Hepatocyte (in vitro differentiated cells): ENCODE results near the gene ALX4. TPM values are rescaled to one million over a fixed set of nuclear protein-coding genes. Genes with fewer than 3 reads are reported as not detected.
A peak's percentile ranks its signal among the peaks of the same experiment; 100 is the strongest.

Experiments
- DNase-seq: peaks from one replicate; pipeline ENCODE4 v3.0.0-alpha.2; 2016; ENCODE audit warnings: low spot score
- H2AFZ ChIP-seq: fragments of 200-600 bp; sonication (generic); 2 replicates; pipeline ENCODE4 v1.6.0; 2016; ENCODE audit warnings: antibody characterized with exemption, mild to moderate bottlenecking
- H3K27ac ChIP-seq: fragments of 200-600 bp; sonication (generic); 2 replicates; pipeline ENCODE4 v1.5.1; 2016; ENCODE audit warnings: mild to moderate bottlenecking
- H3K27me3 ChIP-seq: fragments of 200-600 bp; sonication (generic); 2 replicates; pipeline ENCODE4 v1.6.1; 2016
- H3K36me3 ChIP-seq: fragments of 200-600 bp; sonication (generic); replicated peaks from 2 replicates; pipeline ENCODE4 v1.5.1; 2016; ENCODE audit warnings: low read depth; ENCODE audit not compliant: insufficient read depth
- H3K4me1 ChIP-seq: fragments of 200-600 bp; sonication (generic); 2 replicates; pipeline ENCODE4 v1.5.1; 2016; ENCODE audit warnings: mild to moderate bottlenecking, moderate library complexity; ENCODE audit not compliant: insufficient read depth
- H3K4me2 ChIP-seq: fragments of 200-600 bp; sonication (generic); 2 replicates; pipeline ENCODE4 v1.6.0; 2016
- H3K4me3 ChIP-seq: fragments of 200-600 bp; sonication (generic); 2 replicates; pipeline ENCODE4 v1.5.1; 2016; ENCODE audit warnings: mild to moderate bottlenecking
- H3K79me2 ChIP-seq: fragments of 200-600 bp; sonication (generic); 2 replicates; pipeline ENCODE4 v1.6.0; 2017; ENCODE audit warnings: mild to moderate bottlenecking
- H3K9me2 ChIP-seq: fragments of 200-600 bp; sonication (generic); replicated peaks from 2 replicates; pipeline ENCODE4 v1.6.0; 2017; ENCODE audit warnings: mild to moderate bottlenecking; ENCODE audit not compliant: insufficient read depth
- H3K9me3 ChIP-seq: fragments of 200-600 bp; sonication (generic); 2 replicates; pipeline ENCODE4 v1.5.1; 2016; ENCODE audit warnings: low read depth, mild to moderate bottlenecking
- H4K20me1 ChIP-seq: fragments of 200-600 bp; sonication (generic); 2 replicates; pipeline ENCODE4 v1.6.0; 2016; ENCODE audit warnings: mild to moderate bottlenecking; ENCODE audit not compliant: insufficient read depth, poor library complexity, severe bottlenecking
- EZH2 ChIP-seq: fragments of 200-600 bp; sonication (generic); IDR thresholded peaks from 2 replicates; pipeline ENCODE4 v1.6.1; 2016; ENCODE audit warnings: antibody characterized with exemption, mild to moderate bottlenecking, borderline replicate concordance
- EZH2phosphoT487 ChIP-seq: fragments of 200-600 bp; sonication (generic); IDR thresholded peaks from one replicate; pipeline ENCODE4 v1.6.1; 2018; ENCODE audit warnings: antibody characterized with exemption, mild to moderate bottlenecking, low read depth, moderate library complexity; ENCODE audit not compliant: unreplicated experiment, severe bottlenecking
- WGBS: methylation state at CpG from one replicate; pipeline ENCODE4 v1.1.6; 2016; ENCODE audit warnings: low lambda C conversion rate; ENCODE audit errors: missing lambda C conversion rate; 5-methylcytosine and 5-hydroxymethylcytosine counted together
- polyA plus RNA-seq: library from polyadenylated mRNA; unstranded; fragments of >200 nt; fragmentation: Nextera tagmentation; extraction: Ambion mirVana; gene quantifications from 2 replicates; pipeline ENCODE4 v1.2.1, GENCODE V29; 2016
- total RNA-seq: library from RNA; depleted of rRNA; stranded (reverse); fragments of >200 nt; gene quantifications from 2 replicates; pipeline ENCODE4 v1.2.3, GENCODE V29; 2014
- TF ChIP-seq, protein P1 (sequence below): fragments of 200-600 bp; sonication (generic); IDR thresholded peaks from 2 replicates; pipeline ENCODE4 v1.5.1; 2016; ENCODE audit warnings: antibody characterized with exemption, mild to moderate bottlenecking; ENCODE audit not compliant: poor library complexity

The ALX4 gene
- total and polyA plus RNA-seq, 2 experiments from 2014 or later, result 1.3 to 3.8 TPM

DNA sequence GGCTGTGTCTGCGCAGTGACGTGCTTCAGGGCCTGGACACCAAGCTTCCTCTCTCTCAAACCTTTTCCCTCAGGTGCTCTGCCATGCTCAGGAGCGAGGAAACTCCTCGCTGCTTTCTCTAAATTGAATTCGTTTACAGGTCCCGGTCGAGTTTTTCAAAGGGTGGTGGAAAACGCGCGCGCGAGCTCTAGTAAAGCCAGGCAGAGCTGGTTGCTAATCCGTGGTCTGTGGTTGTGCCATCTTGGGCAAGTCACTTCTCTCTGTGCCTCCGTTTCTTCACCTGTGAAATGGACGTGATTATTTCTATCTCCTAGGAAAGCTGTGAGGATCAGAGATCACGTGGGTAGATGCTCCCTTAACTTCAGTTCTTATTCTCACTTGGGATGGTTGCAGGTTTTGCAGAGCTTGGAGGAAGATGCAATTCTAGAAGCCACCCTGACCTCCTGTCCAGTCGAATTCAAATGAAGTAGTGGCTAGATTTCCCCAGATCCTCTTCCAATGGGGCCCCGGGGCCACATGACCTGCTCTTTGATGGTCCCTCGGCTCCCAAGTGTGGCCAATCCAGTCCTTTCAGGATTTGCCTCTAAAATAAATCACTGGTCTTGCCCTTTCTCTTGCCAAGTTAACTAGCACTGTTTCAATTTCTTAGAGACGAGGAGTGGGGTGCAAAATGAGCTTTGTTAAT is 10.5 kb upstream of the ALX4 start:
- WGBS, result 27% methylated on average over 20 of the region's 20 CpGs
- no peak overlapping the region for H3K27ac ChIP-seq
- H2AFZ ChIP-seq, result no peak overlapping the region
- no peaks in the 10 kb centered on the region for H3K9me2 ChIP-seq
- H3K4me2 ChIP-seq, result peak overlapping the region; percentile 64
- no peak overlapping the region for H3K4me3 ChIP-seq
- H3K27me3 ChIP-seq, result peaks cover 92% of the 10 kb centered on the region
- no peaks in the 10 kb centered on the region for H4K20me1 ChIP-seq
- no peak for TF ChIP-seq EZH2phosphoT487
- TF ChIP-seq, protein P1, sequence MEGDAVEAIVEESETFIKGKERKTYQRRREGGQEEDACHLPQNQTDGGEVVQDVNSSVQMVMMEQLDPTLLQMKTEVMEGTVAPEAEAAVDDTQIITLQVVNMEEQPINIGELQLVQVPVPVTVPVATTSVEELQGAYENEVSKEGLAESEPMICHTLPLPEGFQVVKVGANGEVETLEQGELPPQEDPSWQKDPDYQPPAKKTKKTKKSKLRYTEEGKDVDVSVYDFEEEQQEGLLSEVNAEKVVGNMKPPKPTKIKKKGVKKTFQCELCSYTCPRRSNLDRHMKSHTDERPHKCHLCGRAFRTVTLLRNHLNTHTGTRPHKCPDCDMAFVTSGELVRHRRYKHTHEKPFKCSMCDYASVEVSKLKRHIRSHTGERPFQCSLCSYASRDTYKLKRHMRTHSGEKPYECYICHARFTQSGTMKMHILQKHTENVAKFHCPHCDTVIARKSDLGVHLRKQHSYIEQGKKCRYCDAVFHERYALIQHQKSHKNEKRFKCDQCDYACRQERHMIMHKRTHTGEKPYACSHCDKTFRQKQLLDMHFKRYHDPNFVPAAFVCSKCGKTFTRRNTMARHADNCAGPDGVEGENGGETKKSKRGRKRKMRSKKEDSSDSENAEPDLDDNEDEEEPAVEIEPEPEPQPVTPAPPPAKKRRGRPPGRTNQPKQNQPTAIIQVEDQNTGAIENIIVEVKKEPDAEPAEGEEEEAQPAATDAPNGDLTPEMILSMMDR, result no peak
- TF ChIP-seq EZH2, result no peak
- H3K9me3 ChIP-seq, result no peaks in the 10 kb centered on the region
- no peaks in the 10 kb centered on the region for H3K79me2 ChIP-seq
- no peak for DNase-seq
- H3K36me3 ChIP-seq, result no peaks in the 10 kb centered on the region
- peaks cover 25% of the 10 kb centered on the region for H3K4me1 ChIP-seq

DNA sequence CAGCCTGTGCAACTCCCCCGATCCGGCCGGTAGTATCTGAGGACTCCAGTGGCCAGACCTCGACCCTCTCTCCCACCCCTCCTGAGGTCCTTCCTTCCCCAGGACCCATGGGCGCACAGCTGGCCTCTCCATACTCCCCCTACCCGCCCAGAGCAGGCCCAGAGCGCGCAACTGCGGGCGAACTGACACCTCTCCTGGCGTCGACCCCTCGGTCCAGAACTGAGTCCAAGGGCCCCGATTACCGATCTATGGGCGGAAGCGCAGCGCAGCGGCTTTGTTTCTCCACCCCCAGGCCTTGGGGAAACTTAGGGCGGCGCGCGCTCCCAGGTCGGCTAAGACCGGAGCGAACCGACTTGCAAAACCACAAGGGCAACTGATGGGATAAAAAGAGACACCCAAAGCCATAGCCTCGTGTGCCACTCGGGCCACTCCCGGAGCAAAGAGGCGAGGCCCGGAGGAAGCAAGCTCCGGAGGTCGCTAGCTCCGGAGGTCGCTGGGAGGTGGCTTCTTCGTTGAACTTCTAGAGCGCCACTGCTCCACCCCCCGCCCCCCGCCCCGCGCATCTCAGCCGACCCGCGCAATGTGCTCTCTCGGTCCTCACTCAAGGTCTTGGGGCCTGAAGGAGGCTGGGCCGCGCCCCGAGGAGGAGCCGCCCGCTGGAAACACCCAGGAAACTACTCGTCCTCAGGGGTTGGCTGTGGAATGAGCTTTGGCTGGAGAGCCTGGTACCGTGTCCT is 9.8 kb upstream of the ALX4 start:
- H2AFZ ChIP-seq, result no peak overlapping the region
- DNase-seq, result no peak
- H3K4me2 ChIP-seq, result peak overlapping the region; percentile 64
- peaks cover 23% of the 10 kb centered on the region for H3K4me1 ChIP-seq
- 13% methylated on average over 43 of the region's 53 CpGs for WGBS
- H3K9me3 ChIP-seq, result no peaks in the 10 kb centered on the region
- peaks cover 98% of the 10 kb centered on the region for H3K27me3 ChIP-seq
- H3K27ac ChIP-seq, result no peak overlapping the region
- no peaks in the 10 kb centered on the region for H3K79me2 ChIP-seq
- H3K36me3 ChIP-seq, result no peaks in the 10 kb centered on the region
- H4K20me1 ChIP-seq, result no peaks in the 10 kb centered on the region
- H3K9me2 ChIP-seq, result no peaks in the 10 kb centered on the region
- TF ChIP-seq EZH2phosphoT487 (peak; percentile 41), EZH2 (peak; percentile 73)
- TF ChIP-seq, protein P1, result no peak
- H3K4me3 ChIP-seq, result no peak overlapping the region

GRCh38 chr11:44319170-44319551 is 9.2 kb upstream of the ALX4 start:
- peaks cover 98% of the 10 kb centered on the region for H3K27me3 ChIP-seq
- no peaks in the 10 kb centered on the region for H3K79me2 ChIP-seq
- no peaks in the 10 kb centered on the region for H3K9me2 ChIP-seq
- H3K9me3 ChIP-seq, result no peaks in the 10 kb centered on the region
- no peak overlapping the region for H2AFZ ChIP-seq
- H3K4me3 ChIP-seq, result no peak overlapping the region
- no peaks in the 10 kb centered on the region for H4K20me1 ChIP-seq
- DNase-seq, result no peak
- peaks cover 23% of the 10 kb centered on the region for H3K4me1 ChIP-seq
- no peak overlapping the region for H3K27ac ChIP-seq
- H3K36me3 ChIP-seq, result no peaks in the 10 kb centered on the region
- TF ChIP-seq, protein P1, result no peak
- peak; percentile 23 for TF ChIP-seq EZH2
- WGBS, result 29% methylated on average over 10 of the region's 15 CpGs
- peak overlapping the region; percentile 64 for H3K4me2 ChIP-seq
